GM19372 (cell line): Measurements from ENCODE around the gene PLD2.

Experiments
- ATAC-seq: cut with Tn5 transposase; IDR thresholded peaks from one replicate; pipeline ENCODE4 v1.9.1; 2021; ENCODE audit warnings: mild to moderate bottlenecking, low read depth, moderate library complexity; ENCODE audit not compliant: unreplicated experiment

The PLD2 gene, protein sequence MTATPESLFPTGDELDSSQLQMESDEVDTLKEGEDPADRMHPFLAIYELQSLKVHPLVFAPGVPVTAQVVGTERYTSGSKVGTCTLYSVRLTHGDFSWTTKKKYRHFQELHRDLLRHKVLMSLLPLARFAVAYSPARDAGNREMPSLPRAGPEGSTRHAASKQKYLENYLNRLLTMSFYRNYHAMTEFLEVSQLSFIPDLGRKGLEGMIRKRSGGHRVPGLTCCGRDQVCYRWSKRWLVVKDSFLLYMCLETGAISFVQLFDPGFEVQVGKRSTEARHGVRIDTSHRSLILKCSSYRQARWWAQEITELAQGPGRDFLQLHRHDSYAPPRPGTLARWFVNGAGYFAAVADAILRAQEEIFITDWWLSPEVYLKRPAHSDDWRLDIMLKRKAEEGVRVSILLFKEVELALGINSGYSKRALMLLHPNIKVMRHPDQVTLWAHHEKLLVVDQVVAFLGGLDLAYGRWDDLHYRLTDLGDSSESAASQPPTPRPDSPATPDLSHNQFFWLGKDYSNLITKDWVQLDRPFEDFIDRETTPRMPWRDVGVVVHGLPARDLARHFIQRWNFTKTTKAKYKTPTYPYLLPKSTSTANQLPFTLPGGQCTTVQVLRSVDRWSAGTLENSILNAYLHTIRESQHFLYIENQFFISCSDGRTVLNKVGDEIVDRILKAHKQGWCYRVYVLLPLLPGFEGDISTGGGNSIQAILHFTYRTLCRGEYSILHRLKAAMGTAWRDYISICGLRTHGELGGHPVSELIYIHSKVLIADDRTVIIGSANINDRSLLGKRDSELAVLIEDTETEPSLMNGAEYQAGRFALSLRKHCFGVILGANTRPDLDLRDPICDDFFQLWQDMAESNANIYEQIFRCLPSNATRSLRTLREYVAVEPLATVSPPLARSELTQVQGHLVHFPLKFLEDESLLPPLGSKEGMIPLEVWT

GRCh38 chr17:4806777-4807604, at the start of gene PLD2:
TSS of gene PLD2 (plus strand) at chr17:4807152. CDS start at chr17:4807773, 621 bp downstream.
- peak; percentile 87 for ATAC-seq

GRCh38 chr17:4759776-4760236, 47.1 kb upstream of the PLD2 start:
- no peak for ATAC-seq

DNA sequence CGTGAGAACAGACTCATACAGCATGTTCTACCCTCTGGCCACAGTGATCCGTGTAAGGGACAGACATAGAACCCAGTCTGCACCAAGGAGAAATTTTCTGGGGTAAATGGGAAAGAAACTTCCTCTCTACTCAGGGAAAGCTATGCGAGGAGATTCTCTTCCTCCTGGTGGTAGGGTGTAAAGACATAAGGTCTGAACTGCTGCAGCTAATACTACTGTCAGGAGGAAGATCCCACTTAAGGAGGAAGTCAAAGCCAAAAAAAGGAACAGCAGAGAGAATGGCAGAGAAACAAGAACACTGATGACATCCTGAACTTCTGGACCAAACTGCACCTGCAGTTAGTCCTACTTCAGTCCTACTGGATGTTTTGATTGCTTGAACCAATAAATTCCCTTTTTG, 42.4 kb upstream of the PLD2 start:
- ATAC-seq: no peak

- ATAC-seq: no peak
Observed at GRCh38 chr17:4766201-4766600, 40.8 kb upstream of the PLD2 start.

GRCh38 chr17:4766723-4767122, 40.2 kb upstream of the PLD2 start:
- ATAC-seq: no peak

DNA sequence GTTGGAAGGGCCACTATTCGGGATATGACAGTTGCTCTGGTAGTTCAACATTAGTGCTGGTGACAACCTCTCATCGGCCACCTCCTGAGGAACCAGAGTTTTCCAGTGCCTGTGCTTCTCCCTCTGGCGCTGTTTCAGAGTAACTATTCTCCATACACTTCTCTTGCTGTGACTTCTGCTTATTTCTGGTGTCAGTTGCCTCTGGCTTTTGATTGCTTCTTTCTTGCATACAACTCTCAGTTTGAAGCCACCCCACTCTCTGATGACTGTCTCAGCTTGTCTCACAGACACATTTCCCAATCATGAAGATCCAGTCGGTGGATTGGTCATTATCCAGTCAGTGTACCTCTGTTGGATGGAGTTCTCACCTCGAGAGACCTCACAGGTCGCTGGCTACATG, 38.7 kb upstream of the PLD2 start:
- ATAC-seq: no peak

GRCh38 chr17:4769628-4770027, 37.3 kb upstream of the PLD2 start:
- ATAC-seq: no peak

DNA sequence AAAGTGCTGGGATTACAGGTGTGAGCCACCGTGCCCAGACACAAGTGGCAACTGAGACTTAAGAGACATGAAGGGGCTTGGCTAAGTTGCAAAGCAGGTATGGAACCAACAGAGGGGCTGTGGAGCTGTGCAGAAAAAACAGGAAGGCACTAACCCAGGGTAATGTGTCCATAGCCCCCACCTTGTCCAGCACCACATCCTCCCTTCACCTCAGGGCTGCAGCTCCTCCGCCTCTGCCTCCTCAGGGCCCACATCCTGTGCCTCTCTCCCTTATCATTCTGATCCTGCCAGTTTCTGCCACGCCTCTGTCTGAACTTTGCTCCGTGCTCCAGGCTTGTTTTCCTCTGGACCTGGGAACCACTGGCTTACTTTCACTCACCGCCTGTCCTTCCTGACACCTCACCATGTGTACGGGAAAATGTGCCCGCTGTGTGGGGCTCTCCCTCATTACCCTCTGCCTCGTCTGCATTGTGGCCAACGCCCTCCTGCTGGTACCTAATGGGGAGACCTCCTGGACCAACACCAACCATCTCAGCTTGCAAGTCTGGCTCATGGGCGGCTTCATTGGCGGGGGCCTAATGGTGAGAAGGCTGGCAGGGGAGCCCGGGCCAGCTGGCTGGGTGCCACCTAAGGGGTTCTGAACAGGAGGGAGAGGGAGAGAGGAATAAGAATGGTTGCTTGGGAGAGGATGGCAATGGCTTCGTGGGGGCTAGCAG, 35.3 kb upstream of the PLD2 start, which contains the start of gene TM4SF5:
TM4SF5 (plus strand) TSS at position 368 of the 716 bp plus-strand sequence; CDS start at position 405, 37 bp downstream.
- no peak for ATAC-seq

DNA sequence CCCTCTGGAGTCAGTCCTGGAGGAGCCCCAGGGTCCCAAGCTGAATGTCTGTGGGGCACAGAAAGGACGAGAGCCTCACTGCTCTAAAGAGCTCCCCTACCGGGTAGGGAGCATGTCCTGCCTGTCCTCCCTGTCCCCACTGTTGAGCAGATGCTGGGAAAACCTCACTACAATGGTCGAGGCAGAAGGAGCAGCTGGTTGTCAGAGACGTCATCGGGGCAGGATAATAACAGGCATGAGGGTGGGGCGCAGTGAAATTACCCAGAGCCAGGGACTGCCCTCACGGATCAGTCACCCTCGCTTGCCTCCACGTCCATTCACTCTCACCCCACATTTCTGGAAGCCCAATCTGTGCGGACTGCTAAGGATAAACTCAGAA, 34.7 kb upstream of the PLD2 start:
- ATAC-seq: no peak

GRCh38 chr17:4777969-4778760, 28.8 kb upstream of the PLD2 start:
- no peak for ATAC-seq

- ATAC-seq: no peak
Observed at GRCh38 chr17:4780325-4780955, 26.5 kb upstream of the PLD2 start.

- no peak for ATAC-seq
Observed at GRCh38 chr17:4782652-4783051, 24.3 kb upstream of the PLD2 start.

DNA sequence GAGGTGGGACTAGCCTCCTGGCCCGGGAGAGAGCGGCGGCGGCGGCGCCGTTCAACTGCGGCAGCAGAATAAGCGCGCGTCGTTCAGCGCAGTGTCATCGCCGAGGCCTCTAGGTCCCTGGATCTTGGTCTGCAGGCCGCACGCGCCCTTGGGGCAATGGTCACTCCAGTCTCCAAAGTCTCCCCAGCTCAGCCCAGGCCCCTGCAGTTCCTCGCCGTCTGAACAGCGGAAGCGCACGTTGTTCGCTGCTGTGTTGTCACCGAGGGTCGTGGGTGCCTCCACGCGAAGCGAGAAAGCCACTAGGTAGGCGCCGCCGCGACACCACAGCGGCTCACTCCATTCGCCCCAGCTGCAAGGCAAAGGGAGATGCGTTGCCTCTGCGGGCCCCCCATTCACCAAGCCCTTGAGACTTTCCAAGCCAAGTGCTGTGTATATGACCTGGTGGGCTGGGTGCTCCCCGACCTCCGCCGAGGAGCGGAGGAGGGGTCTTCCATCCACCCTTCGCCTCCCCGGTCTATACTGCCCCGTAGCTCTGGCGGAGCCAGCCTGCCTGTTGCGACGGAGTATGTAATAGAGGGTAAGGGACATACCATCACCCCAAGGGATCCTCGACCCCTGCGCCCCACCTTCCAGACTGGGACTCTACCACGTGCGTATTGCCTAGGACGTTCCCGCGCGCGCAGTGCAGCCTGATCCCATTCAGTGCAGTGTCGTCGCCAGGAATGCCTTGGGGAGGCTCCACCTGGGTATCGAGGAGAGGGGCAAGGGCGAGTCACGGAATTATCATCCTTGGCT, 21.4 kb upstream of the PLD2 start:
- ATAC-seq: no peak

- no peak for ATAC-seq
Observed at GRCh38 chr17:4786106-4786511, 20.8 kb upstream of the PLD2 start, which contains the start of gene VMO1. TSS of gene VMO1 (minus strand) at chr17:4786364. CDS start at chr17:4786352, 12 bp downstream.

DNA sequence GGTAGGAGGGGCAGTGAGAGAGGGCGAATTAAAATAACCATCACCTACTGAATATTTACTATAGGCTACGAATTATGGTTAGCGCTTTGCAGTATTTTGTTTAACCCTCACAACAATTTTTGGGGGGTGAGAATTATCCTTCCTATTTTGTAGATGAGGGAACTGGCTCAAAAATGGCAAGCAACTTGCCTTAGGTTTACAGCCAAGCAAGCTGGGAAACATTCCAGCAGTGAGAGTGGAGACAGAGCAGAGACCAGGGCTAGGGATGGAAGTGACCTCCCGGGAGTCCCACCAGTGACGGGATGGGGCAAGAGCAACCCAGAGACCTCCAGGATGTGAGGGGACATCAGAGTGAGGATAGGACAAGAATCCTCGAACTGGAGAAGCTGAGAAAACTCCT, 20.4 kb upstream of the PLD2 start:
- no peak for ATAC-seq

DNA sequence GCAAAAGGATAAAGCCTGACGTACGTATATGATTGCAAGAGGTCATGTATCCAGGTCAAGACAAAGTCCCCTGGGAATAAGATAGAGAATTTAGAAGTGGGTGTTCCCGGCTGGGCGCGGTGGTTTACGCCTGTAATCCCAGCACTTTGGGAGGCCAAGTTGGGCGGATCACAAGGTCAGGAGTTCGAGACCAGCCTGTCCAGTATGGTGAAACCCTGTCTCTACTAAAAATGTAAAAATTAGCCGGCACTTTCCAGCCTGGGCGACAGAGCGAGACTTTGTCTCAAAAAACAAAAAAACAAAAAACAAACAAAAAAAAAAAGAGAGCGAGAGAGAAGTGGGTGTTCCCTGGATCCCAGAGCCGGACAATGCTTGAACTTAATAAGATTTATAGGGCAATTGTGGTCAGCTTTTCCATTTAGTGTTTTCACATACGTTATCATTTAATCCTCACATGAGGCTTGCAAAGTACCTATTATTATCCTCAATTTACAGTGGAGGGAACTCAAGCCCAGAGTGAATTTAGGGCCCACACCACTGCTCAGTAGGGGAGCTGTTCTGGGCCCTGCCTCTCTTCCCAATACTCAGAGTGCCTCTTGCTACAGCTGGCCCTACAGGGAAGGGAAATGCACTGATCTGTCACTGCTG, 18.7 kb upstream of the PLD2 start:
- no peak for ATAC-seq
